K562 (cell line): ENCODE results near the gene KLF2. TPM values are rescaled to one million over a fixed set of nuclear protein-coding genes. Genes with fewer than 3 reads are reported as not detected.

ENCODE experiments used
- BRCA1 ChIP-seq, 2 experiments: fragments of 450-650 bp in 1 of 2; sonication (generic) in 1 of 2; formaldehyde crosslinking in 1 of 2; IDR thresholded peaks; 2 replicates each; pipeline versions ENCODE4 v1.5.0 to v1.6.1; 2017 to 2020; ENCODE audit warnings: mild to moderate bottlenecking in 1 of 2, missing genetic modification reagents in 1 of 2
- CEBPG ChIP-seq, 3 experiments: fragments of 200-800 bp in 1 of 3; sonication (Bioruptor generic) in 1 of 3; sonication (generic) in 1 of 3; formaldehyde crosslinking in 1 of 3; IDR thresholded peaks in 2 of 3; conservative IDR thresholded peaks in 1 of 3; 2 replicates each; pipeline versions ENCODE4 v1.6.1 to v1.8.0; 2016 to 2022; ENCODE audit warnings: missing compliant biosample characterization in 2 of 3, missing genetic modification characterization in 2 of 3, mild to moderate bottlenecking in 1 of 3, missing genetic modification reagents in 1 of 3
- CHD1 ChIP-seq: fragments of 200-600 bp; sonication (generic); IDR thresholded peaks from one replicate; pipeline ENCODE4 v1.6.1; 2012; ENCODE audit warnings: mild to moderate bottlenecking, moderate library complexity, low read length, inconsistent platforms
- DPF2 ChIP-seq: fragments of 450-650 bp; IDR thresholded peaks from 2 replicates; pipeline ENCODE4 v1.6.1; 2016
- EHMT2 ChIP-seq: fragments of 450-650 bp; IDR thresholded peaks from 2 replicates; pipeline ENCODE4 v1.6.1; 2018; ENCODE audit warnings: antibody characterized with exemption
- LARP7 ChIP-seq: fragments of 450-650 bp; IDR thresholded peaks from 2 replicates; pipeline ENCODE4 v1.6.1; 2016
- LEF1 ChIP-seq: fragments of 450-650 bp; IDR thresholded peaks from 2 replicates; pipeline ENCODE4 v1.6.1; 2016; ENCODE audit warnings: mild to moderate bottlenecking
- PHF21A ChIP-seq: fragments of 450-650 bp; IDR thresholded peaks from 2 replicates; pipeline ENCODE4 v1.6.1; 2017; ENCODE audit warnings: low read depth, borderline replicate concordance
- TCF3 ChIP-seq: sonication (generic); formaldehyde crosslinking; IDR thresholded peaks from 2 replicates; pipeline ENCODE4 v1.4.0; 2020; ENCODE audit warnings: mild to moderate bottlenecking, missing genetic modification reagents
- polyA plus RNA-seq, 8 experiments: library from polyadenylated mRNA; depleted of rRNA in 4 of 8; stranded (reverse) in 5 of 8; unstranded in 3 of 8; fragments of >200 nt; fragmentation: Nextera tagmentation in 2 of 8; fragmentation: Illumina TruSeq in 1 of 8; extraction: Ambion mirVana in 2 of 8; extraction: Trizol in 1 of 8; gene quantifications; 2 replicates each; pipeline versions ENCODE4 v1.2.1 to v1.2.3, GENCODE V29; 2011 to 2014; ENCODE audit warnings: inconsistent platforms in 1 of 8, missing spikeins in 1 of 8
- total RNA-seq, 7 experiments: library from RNA; depleted of rRNA in 6 of 7; stranded (reverse); fragments of >200 nt in 6 of 7; fragmentation: Illumina TruSeq in 2 of 7; extraction: Trizol in 2 of 7; gene quantifications; 2 replicates each; pipeline versions ENCODE4 v1.2.1 to v1.2.3, GENCODE V29; 2011 to 2021; ENCODE audit warnings: low replicate concordance in 1 of 7
- TF ChIP-seq, protein P1 (sequence below), 2 experiments: fragments of 450-650 bp; IDR thresholded peaks; 2 replicates each; pipeline ENCODE4 v1.6.1; 2018; ENCODE audit warnings: mild to moderate bottlenecking in 2 of 2, low read depth in 1 of 2; ENCODE audit not compliant: partially characterized antibody in 2 of 2
- TF ChIP-seq, protein P2 (sequence below), 2 experiments: fragments of 450-650 bp; IDR thresholded peaks; 2 replicates each; pipeline ENCODE4 v1.6.1; 2016; ENCODE audit warnings: mild to moderate bottlenecking in 2 of 2, borderline replicate concordance in 1 of 2, low read depth in 1 of 2, moderate library complexity in 1 of 2
- TF ChIP-seq, protein P3 (sequence below): fragments of 250-450 bp; sonication (Bioruptor Pico); IDR thresholded peaks from 2 replicates; pipeline ENCODE4 v1.5.0; 2020; ENCODE audit warnings: mild to moderate bottlenecking, borderline replicate concordance

KLF2 gene
- total and polyA plus RNA-seq, 9 of the 15 experiments (the other 6 are each of a cell fraction or from before 2014, with no cell fraction given), result 0.07 to 0.71 TPM; not detected in 7

DNA sequence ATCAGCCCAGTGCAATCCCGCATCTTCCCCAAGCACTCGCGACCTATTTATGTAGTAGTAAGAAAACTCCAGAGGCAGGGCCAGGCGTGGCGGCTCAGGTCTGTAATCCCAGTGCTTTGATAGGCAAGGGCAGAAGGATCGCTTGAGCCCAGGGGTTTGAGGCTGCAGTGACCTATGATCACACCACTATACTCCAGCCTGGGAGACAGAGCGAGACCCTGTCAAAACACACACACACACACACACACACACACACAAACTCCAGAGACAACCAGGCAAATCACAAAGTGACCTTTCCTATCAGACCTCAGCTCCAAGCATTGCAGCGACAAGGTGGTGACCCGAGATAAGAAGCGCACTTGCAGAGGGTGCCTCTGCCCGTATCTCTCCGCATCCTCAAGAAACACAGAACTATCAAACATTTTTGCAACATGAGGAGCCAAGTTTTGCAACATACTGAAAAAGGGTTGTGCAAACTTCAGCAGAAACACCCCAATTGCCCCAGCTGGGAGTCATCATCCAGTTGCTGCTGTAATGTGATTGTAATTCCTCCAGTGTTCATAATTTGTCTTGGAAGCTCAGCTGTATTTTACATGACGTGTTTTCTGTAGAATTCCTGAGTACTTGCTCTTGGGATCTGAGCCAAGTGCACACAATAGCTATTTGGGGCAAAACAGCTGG lies 8.7 kb upstream of the KLF2 start (continued):
- peak; percentile 85; the same call in 1 of the 2 replicates for TF ChIP-seq PHF21A
- peak; percentile 72 for TF ChIP-seq EHMT2
- TF ChIP-seq CEBPG (CRISPR knock-in tag; IDR thresholded peaks at IDR 0.05), result peak; percentile 90
- peak; percentile 99 for TF ChIP-seq CEBPG (tag; conservative IDR thresholded peaks at IDR 0.05 in 1 of 2, IDR thresholded peaks at IDR 0.05 in 1 of 2)
- TF ChIP-seq, protein P1, sequence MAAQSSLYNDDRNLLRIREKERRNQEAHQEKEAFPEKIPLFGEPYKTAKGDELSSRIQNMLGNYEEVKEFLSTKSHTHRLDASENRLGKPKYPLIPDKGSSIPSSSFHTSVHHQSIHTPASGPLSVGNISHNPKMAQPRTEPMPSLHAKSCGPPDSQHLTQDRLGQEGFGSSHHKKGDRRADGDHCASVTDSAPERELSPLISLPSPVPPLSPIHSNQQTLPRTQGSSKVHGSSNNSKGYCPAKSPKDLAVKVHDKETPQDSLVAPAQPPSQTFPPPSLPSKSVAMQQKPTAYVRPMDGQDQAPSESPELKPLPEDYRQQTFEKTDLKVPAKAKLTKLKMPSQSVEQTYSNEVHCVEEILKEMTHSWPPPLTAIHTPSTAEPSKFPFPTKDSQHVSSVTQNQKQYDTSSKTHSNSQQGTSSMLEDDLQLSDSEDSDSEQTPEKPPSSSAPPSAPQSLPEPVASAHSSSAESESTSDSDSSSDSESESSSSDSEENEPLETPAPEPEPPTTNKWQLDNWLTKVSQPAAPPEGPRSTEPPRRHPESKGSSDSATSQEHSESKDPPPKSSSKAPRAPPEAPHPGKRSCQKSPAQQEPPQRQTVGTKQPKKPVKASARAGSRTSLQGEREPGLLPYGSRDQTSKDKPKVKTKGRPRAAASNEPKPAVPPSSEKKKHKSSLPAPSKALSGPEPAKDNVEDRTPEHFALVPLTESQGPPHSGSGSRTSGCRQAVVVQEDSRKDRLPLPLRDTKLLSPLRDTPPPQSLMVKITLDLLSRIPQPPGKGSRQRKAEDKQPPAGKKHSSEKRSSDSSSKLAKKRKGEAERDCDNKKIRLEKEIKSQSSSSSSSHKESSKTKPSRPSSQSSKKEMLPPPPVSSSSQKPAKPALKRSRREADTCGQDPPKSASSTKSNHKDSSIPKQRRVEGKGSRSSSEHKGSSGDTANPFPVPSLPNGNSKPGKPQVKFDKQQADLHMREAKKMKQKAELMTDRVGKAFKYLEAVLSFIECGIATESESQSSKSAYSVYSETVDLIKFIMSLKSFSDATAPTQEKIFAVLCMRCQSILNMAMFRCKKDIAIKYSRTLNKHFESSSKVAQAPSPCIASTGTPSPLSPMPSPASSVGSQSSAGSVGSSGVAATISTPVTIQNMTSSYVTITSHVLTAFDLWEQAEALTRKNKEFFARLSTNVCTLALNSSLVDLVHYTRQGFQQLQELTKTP (IDR thresholded peaks at IDR 0.05; ENCODE audit: low read depth in 1 of 2, partially characterized antibody in 2 of 2), result peak in 1 of 2 experiments; percentile 92
- peak; percentile 99 for TF ChIP-seq TCF3
- TF ChIP-seq, protein P2, sequence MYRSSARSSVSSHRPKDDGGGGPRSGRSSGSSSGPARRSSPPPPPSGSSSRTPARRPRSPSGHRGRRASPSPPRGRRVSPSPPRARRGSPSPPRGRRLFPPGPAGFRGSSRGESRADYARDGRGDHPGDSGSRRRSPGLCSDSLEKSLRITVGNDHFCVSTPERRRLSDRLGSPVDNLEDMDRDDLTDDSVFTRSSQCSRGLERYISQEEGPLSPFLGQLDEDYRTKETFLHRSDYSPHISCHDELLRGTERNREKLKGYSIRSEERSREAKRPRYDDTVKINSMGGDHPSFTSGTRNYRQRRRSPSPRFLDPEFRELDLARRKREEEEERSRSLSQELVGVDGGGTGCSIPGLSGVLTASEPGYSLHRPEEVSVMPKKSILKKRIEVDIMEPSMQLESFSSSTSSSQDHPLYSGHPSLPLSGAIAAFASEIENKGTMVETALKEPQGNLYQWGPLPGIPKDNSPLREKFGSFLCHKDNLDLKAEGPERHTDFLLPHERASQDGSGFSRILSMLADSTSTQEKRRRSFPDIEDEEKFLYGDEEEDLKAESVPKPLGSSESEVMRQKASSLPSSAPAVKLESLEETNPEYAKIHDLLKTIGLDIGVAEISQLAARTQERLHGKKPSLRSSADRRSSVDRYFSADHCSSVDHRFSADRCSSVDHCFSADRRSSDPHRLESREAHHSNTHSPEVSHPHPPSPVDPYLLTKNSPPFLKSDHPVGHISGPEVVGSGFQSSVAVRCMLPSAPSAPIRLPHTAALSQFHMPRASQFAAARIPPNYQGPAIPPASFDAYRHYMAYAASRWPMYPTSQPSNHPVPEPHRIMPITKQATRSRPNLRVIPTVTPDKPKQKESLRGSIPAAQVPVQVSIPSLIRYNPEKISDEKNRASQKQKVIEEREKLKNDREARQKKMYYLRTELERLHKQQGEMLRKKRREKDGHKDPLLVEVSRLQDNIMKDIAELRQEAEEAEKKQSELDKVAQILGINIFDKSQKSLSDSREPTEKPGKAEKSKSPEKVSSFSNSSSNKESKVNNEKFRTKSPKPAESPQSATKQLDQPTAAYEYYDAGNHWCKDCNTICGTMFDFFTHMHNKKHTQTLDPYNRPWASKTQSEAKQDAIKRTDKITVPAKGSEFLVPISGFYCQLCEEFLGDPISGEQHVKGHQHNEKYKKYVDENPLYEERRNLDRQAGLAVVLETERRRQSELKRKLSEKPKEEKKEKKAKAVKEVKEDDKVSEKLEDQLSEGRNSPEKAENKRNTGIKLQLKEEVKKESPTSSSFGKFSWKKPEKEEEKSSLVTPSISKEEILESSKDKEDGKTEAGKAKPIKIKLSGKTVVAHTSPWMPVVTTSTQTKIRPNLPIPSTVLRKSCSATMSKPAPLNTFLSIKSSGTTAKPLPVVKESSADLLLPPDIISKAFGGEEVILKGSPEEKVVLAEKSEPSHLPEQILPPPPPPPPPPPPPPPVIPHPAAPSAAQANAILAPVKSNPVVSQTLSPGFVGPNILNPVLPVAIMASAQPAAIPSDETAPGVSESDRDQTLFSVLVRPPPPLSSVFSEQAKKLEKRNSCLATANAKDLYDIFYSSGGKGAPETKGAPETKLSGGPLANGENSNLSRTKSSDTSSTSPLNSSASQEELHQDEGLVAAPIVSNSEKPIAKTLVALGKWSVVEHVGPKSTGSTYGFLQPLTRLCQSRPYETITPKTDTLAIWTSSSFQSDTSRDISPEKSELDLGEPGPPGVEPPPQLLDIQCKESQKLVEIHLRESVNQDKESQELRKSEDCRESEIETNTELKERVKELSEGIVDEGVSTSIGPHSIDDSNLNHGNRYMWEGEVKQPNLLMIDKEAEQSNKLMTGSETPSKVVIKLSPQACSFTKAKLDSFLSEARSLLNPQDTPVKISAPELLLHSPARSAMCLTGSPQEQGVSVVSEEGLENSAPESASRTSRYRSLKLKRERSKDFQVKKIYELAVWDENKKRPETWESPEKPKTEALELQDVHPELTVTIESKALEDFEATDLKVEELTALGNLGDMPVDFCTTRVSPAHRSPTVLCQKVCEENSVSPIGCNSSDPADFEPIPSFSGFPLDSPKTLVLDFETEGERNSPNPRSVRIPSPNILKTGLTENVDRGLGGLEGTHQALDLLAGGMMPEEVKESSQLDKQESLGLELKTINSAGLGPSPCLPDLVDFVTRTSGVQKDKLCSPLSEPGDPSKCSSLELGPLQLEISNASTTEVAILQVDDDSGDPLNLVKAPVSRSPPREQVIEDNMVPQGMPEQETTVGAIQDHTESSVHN (IDR thresholded peaks at IDR 0.05; ENCODE audit: borderline replicate concordance in 1 of 2, low read depth in 1 of 2), result peak in 1 of 2 experiments; percentile 85; a peak in 3 of 4 replicates
- peak; percentile 80; the same call in 1 of the 2 replicates for TF ChIP-seq LEF1
- TF ChIP-seq, protein P3, sequence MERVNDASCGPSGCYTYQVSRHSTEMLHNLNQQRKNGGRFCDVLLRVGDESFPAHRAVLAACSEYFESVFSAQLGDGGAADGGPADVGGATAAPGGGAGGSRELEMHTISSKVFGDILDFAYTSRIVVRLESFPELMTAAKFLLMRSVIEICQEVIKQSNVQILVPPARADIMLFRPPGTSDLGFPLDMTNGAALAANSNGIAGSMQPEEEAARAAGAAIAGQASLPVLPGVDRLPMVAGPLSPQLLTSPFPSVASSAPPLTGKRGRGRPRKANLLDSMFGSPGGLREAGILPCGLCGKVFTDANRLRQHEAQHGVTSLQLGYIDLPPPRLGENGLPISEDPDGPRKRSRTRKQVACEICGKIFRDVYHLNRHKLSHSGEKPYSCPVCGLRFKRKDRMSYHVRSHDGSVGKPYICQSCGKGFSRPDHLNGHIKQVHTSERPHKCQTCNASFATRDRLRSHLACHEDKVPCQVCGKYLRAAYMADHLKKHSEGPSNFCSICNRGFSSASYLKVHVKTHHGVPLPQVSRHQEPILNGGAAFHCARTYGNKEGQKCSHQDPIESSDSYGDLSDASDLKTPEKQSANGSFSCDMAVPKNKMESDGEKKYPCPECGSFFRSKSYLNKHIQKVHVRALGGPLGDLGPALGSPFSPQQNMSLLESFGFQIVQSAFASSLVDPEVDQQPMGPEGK (CRISPR knock-in tag), result no peak
- TF ChIP-seq BRCA1 (IDR thresholded peaks at IDR 0.05), result no peak
- TF ChIP-seq BRCA1 (CRISPR knock-in tag; IDR thresholded peaks at IDR 0.05), result no peak
- TF ChIP-seq DPF2, result peak; percentile 96
- no peak for TF ChIP-seq CHD1
- 0 out of 2 replicates have a peak, but pooled peaks have one; percentile 41 for TF ChIP-seq LARP7
